ENCODE data around the gene RAMACL. TPM values are rescaled to one million over a fixed set of nuclear protein-coding genes. Genes with fewer than 3 reads are reported as not detected.

The RAMACL gene
- total and polyA plus RNA-seq, 2 of the 4 experiments (the other 2 are of a cell fraction): 0.46 to 0.90 TPM

DNA sequence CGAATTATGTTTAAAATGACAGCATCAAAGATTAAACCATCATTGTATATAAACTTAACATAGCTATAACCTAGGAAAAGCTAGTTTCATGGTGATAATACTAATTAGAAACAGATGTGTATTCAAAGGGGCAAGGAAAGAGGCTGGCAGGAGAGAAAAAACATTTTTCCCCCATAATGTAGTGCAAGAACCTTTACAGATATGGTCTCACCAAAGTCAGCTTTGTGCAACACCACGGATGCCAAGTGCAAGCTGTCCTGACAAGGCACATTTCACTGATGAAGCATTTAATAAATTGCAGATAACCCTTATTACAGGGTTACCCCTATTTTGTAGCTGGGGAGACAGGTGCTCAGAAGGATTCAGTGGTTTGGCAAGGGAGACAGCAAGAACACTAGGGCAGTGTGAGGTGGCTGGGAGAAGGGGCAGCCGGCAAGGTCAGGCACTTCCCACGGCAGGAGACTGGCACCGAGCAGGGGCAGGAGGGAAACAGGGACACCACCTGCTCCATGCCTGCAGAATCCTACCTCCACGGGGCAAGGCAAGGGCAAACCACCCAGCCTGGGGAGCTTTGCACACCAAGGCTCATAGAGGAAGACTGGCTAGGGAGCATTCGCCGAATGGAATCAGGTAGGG, 34.1 kb upstream of the RAMACL start:
- no TSS peak for BruUV-seq (replicated peaks)
- Histone ChIP-seq H3K4me3 (ENCODE audit: insufficient read depth, low read depth, low read length) (no peak overlapping the region), H4K8ac (ENCODE audit: low read depth in 2 of 2, low read length in 2 of 2) (peak overlapping the region; percentile 29 to 67; a peak in 3 of 4 replicates), H3K23ac (ENCODE audit: low read depth, low read length) (peak overlapping the region; percentile 81), H2BK15ac (ENCODE audit: low read depth, low read length) (peak overlapping the region; percentile 74; the same call in 2 of the 3 replicates), H3K18ac (ENCODE audit: low read depth, low read length) (peak overlapping the region; percentile 75), H2BK5ac (ENCODE audit: low read depth, low read length, poor library complexity, severe bottlenecking) (peak overlapping the region; percentile 90), H3K14ac (replicated peaks; ENCODE audit: low read depth, low read length) (peak overlapping the region; percentile 82), H3K9ac (ENCODE audit: low read depth, low read length) (peak overlapping the region; percentile 79), H3K27me3 (ENCODE audit: control insufficient read depth, insufficient read depth, low read length) (no peaks in the 10 kb centered on the region), H2BK20ac (ENCODE audit: low read depth, low read length) (peak overlapping the region; percentile 66), H3K79me1 (ENCODE audit: low read depth in 1 of 2, low read length in 2 of 2) (peaks cover 48 to 73% of the 10 kb centered on the region in 2 experiments), H3K27ac (ENCODE audit: insufficient read depth, low read length) (peak overlapping the region; percentile 92), H4K91ac (ENCODE audit: insufficient read depth, low read depth, low read length) (peak overlapping the region; percentile 81), H2AFZ (replicated peaks; ENCODE audit: low read length, poor library complexity) (peak overlapping the region; percentile 35), H2AK9ac (replicated peaks; ENCODE audit: low read depth, low read length, poor library complexity) (peak overlapping the region; percentile 8), H2BK120ac (ENCODE audit: low read depth, low read length) (peak overlapping the region; percentile 81), H3K4me1 (ENCODE audit: control insufficient read depth, insufficient read depth, low read length) (peaks cover 36% of the 10 kb centered on the region), H4K5ac (ENCODE audit: low read depth, low read length) (peak overlapping the region; percentile 85), H2AK5ac (ENCODE audit: low read depth, low read length) (peak overlapping the region; percentile 88), H3K9me1 (ENCODE audit: insufficient read depth, low read length) (peaks cover 37% of the 10 kb centered on the region), H3K9me3 (ENCODE audit: control insufficient read depth, insufficient read depth, low read length) (no peaks in the 10 kb centered on the region), H3K4ac (ENCODE audit: low read depth, low read length) (peak overlapping the region; percentile 74), H3K36me3 (ENCODE audit: control insufficient read depth, insufficient read depth, low read length) (peaks cover 15% of the 10 kb centered on the region), H3K4me2 (ENCODE audit: low read depth, low read length) (peak overlapping the region; percentile 69), H3K56ac (ENCODE audit: extremely low read depth, insufficient read depth, low read length) (peak overlapping the region; percentile 86; the same call in 1 of the 2 replicates), H4K20me1 (ENCODE audit: insufficient read depth, low read length) (peaks cover 12% of the 10 kb centered on the region; the same call in 1 of the 2 replicates)
- dilution Hi-C loops (cut with HindIII; ENCODE audit: low sequenced_read_pairs, unreplicated experiment): no loop called here
- DNase-seq (no peak), ATAC-seq (ENCODE audit: low read depth) (no peak; the same call in 1 of the 2 replicates)
- no CpG with 5 or more reads among the region's 8 CpGs for WGBS, 2 experiments (ENCODE audit: extremely low coverage in 2 of 2, insufficient read length in 1 of 2)
- no peak for TF ChIP-seq CEBPB (IDR thresholded peaks at IDR 0.05; ENCODE audit: low read depth, low read length)
- no peak for TF ChIP-seq SMC3 (IDR thresholded peaks at IDR 0.05; ENCODE audit: low read depth, low read length)
- ChIA-PET CTCF (interaction anchor here (1.8 kb wide), 1 partner anchor 25 kb away, joined by 4 read pairs; no protein-coding TSS in a partner anchor), POLR2A (ENCODE audit: unreplicated experiment) (no interaction called here)
- in situ Hi-C loops (cut with MboI; ENCODE audit: low sequenced_read_pairs): no loop called here
- intact Hi-C loops (cut with micrococcal nuclease): loop anchor here (2.0 kb wide), 1 partner anchor 48 kb away; no protein-coding TSS in a partner anchor

All from IMR-90 (cell line).